Subcutaneous abdominal adipose tissue (tissue), 5 donors: Measurements from ENCODE around the gene ARHGAP28.

Source experiments
- H3K27ac ChIP-seq: one replicate; pipeline ENCODE4 v1.7.0; 2013; ENCODE audit warnings: low read depth, mild to moderate bottlenecking, inconsistent platforms, low read length, moderate library complexity
- H3K27me3 ChIP-seq, 5 donors: one replicate each; pipeline ENCODE4 v1.7.0; 2013; ENCODE audit warnings: low read length in 5 of 5, inconsistent platforms in 1 of 5; ENCODE audit not compliant: control insufficient read depth in 5 of 5, insufficient read depth in 4 of 5
- H3K36me3 ChIP-seq, 5 donors: one replicate each; pipeline ENCODE4 v1.7.0; 2013; ENCODE audit warnings: low read length in 5 of 5; ENCODE audit not compliant: control insufficient read depth in 5 of 5, insufficient read depth in 5 of 5
- H3K4me1 ChIP-seq, 5 donors: one replicate each; pipeline ENCODE4 v1.7.0; 2013; ENCODE audit warnings: low read length in 5 of 5, mild to moderate bottlenecking in 3 of 5, moderate library complexity in 1 of 5; ENCODE audit not compliant: control insufficient read depth in 5 of 5, insufficient read depth in 5 of 5
- H3K4me3 ChIP-seq, 5 donors: one replicate each; pipeline ENCODE4 v1.7.0; 2013; ENCODE audit warnings: low read length in 5 of 5, low read depth in 1 of 5
- H3K9ac ChIP-seq, 5 donors: one replicate each; pipeline ENCODE4 v1.7.0; 2013; ENCODE audit warnings: low read length in 5 of 5, mild to moderate bottlenecking in 4 of 5, moderate library complexity in 3 of 5
- H3K9me3 ChIP-seq, 5 donors: one replicate each; pipeline ENCODE4 v1.7.0; 2013; ENCODE audit warnings: low read length in 5 of 5; ENCODE audit not compliant: control insufficient read depth in 5 of 5
- donor health status: healthy.
- donor health status: healthy.
- donor health status: healthy.
- donor health status: healthy.
- donor health status: healthy.

Gene ARHGAP28

GRCh38 chr18:6763524-6763923, 34.0 kb downstream of the ARHGAP28 start:
- H3K36me3 ChIP-seq = no peaks in the 10 kb centered on the region

GRCh38 chr18:6764382-6764781, 34.9 kb downstream of the ARHGAP28 start:
- no peaks in the 10 kb centered on the region for H3K9me3 ChIP-seq
- no peak overlapping the region for H3K9ac ChIP-seq
- H3K4me3 ChIP-seq = no peak overlapping the region
- H3K27me3 ChIP-seq = no peaks in the 10 kb centered on the region
- H3K36me3 ChIP-seq = no peaks in the 10 kb centered on the region
- peaks cover 0 to 3% (median 0%) of the 10 kb centered on the region in 5 donors for H3K4me1 ChIP-seq
- no peak overlapping the region for H3K27ac ChIP-seq

More at GRCh38 chr18:6763524-6763923, 34.0 kb downstream of the ARHGAP28 start:
- no peak overlapping the region for H3K9ac ChIP-seq
- no peak overlapping the region for H3K4me3 ChIP-seq
- no peaks in the 10 kb centered on the region for H3K9me3 ChIP-seq
- H3K4me1 ChIP-seq = peaks cover 0 to 4% (median 0%) of the 10 kb centered on the region in 5 donors
- H3K27ac ChIP-seq = no peak overlapping the region
- H3K27me3 ChIP-seq = no peaks in the 10 kb centered on the region

- H3K9ac ChIP-seq = peak overlapping the region in 1 of 5 donors; percentile 56
Measured at GRCh38 chr18:6773777-6774176, 44.3 kb downstream of the ARHGAP28 start.

GRCh38 chr18:6775237-6775636, 45.7 kb downstream of the ARHGAP28 start:
- Histone ChIP-seq H3K4me3 (peak overlapping the region in 2 of 5 donors; percentile 25 to 58), H3K9ac (peak overlapping the region in 1 of 5 donors; percentile 59), H3K4me1 (peaks cover 0 to 11% (median 8%) of the 10 kb centered on the region in 5 donors), H3K36me3 (no peaks in the 10 kb centered on the region), H3K27me3 (no peaks in the 10 kb centered on the region), H3K27ac (no peak overlapping the region), H3K9me3 (no peaks in the 10 kb centered on the region)

More at GRCh38 chr18:6773777-6774176, 44.3 kb downstream of the ARHGAP28 start:
- Histone ChIP-seq H3K27ac (no peak overlapping the region), H3K9me3 (no peaks in the 10 kb centered on the region), H3K27me3 (no peaks in the 10 kb centered on the region), H3K4me3 (peak overlapping the region in 2 of 5 donors; percentile 22 to 58), H3K4me1 (peaks cover 0 to 11% (median 8%) of the 10 kb centered on the region in 5 donors), H3K36me3 (no peaks in the 10 kb centered on the region)

GRCh38 chr18:6775702-6776101, 46.2 kb downstream of the ARHGAP28 start:
- Histone ChIP-seq H3K27me3 (no peaks in the 10 kb centered on the region), H3K36me3 (no peaks in the 10 kb centered on the region), H3K27ac (peak overlapping the region; percentile 15), H3K9ac (peak overlapping the region in 3 of 5 donors; percentile 14 to 61 (median 59)), H3K9me3 (no peaks in the 10 kb centered on the region), H3K4me3 (peak overlapping the region in 1 of 5 donors; percentile 58), H3K4me1 (peaks cover 0 to 11% (median 8%) of the 10 kb centered on the region in 5 donors)

GRCh38 chr18:6776188-6776587, 46.7 kb downstream of the ARHGAP28 start:
- peaks cover 0 to 14% (median 11%) of the 10 kb centered on the region in 5 donors for H3K4me1 ChIP-seq
- H3K27me3 ChIP-seq = no peaks in the 10 kb centered on the region
- H3K36me3 ChIP-seq = no peaks in the 10 kb centered on the region
- H3K9ac ChIP-seq = peak overlapping the region in 3 of 5 donors; percentile 14 to 61 (median 59)
- H3K4me3 ChIP-seq = peak overlapping the region in 1 of 5 donors; percentile 58
- H3K27ac ChIP-seq = peak overlapping the region; percentile 15
- H3K9me3 ChIP-seq = no peaks in the 10 kb centered on the region

GRCh38 chr18:6777509-6777908, 48.0 kb downstream of the ARHGAP28 start:
- Histone ChIP-seq H3K9ac (no peak overlapping the region), H3K4me3 (no peak overlapping the region), H3K4me1 (peaks cover 0 to 24% (median 21%) of the 10 kb centered on the region in 5 donors), H3K27me3 (no peaks in the 10 kb centered on the region), H3K36me3 (no peaks in the 10 kb centered on the region), H3K9me3 (no peaks in the 10 kb centered on the region), H3K27ac (no peak overlapping the region)

GRCh38 chr18:6778459-6779247, 49.1 kb downstream of the ARHGAP28 start:
- H3K4me1 ChIP-seq = peaks cover 0 to 24% (median 21%) of the 10 kb centered on the region in 5 donors
- no peaks in the 10 kb centered on the region for H3K36me3 ChIP-seq
- no peak overlapping the region for H3K9ac ChIP-seq
- H3K9me3 ChIP-seq = no peaks in the 10 kb centered on the region
- no peak overlapping the region for H3K27ac ChIP-seq
- H3K4me3 ChIP-seq = no peak overlapping the region
- no peaks in the 10 kb centered on the region for H3K27me3 ChIP-seq

GRCh38 chr18:6781142-6781714, 51.7 kb downstream of the ARHGAP28 start:
- Histone ChIP-seq H3K36me3 (no peaks in the 10 kb centered on the region), H3K4me3 (peak overlapping the region in 2 of 5 donors; percentile 19 to 48), H3K9me3 (no peaks in the 10 kb centered on the region), H3K9ac (peak overlapping the region in 1 of 5 donors; percentile 19), H3K4me1 (peaks cover 0 to 27% (median 23%) of the 10 kb centered on the region in 5 donors), H3K27me3 (no peaks in the 10 kb centered on the region), H3K27ac (peak overlapping the region; percentile 64)

- Histone ChIP-seq H3K9me3 (no peaks in the 10 kb centered on the region), H3K27me3 (no peaks in the 10 kb centered on the region), H3K4me3 (no peak overlapping the region), H3K36me3 (no peaks in the 10 kb centered on the region), H3K4me1 (peaks cover 0 to 24% (median 18%) of the 10 kb centered on the region in 5 donors), H3K27ac (peak overlapping the region; percentile 64), H3K9ac (peak overlapping the region in 1 of 5 donors; percentile 19)
Measured at GRCh38 chr18:6781796-6782195, 52.3 kb downstream of the ARHGAP28 start.
